Activated T-cell treated with anti-CD3 and anti-CD28 coated beads for 4 hours (primary cell): ENCODE data around the gene SLC19A2.
"Not testable (repeated sequence)": the region's sequence is repeated elsewhere in the genome, so short reads cannot be mapped to it uniquely, and the experiment has no call there.

Experiments used
- DNase-seq: peaks from one replicate; pipeline ENCODE4 v3.0.0-alpha.2; 2020

The SLC19A2 gene

DNA sequence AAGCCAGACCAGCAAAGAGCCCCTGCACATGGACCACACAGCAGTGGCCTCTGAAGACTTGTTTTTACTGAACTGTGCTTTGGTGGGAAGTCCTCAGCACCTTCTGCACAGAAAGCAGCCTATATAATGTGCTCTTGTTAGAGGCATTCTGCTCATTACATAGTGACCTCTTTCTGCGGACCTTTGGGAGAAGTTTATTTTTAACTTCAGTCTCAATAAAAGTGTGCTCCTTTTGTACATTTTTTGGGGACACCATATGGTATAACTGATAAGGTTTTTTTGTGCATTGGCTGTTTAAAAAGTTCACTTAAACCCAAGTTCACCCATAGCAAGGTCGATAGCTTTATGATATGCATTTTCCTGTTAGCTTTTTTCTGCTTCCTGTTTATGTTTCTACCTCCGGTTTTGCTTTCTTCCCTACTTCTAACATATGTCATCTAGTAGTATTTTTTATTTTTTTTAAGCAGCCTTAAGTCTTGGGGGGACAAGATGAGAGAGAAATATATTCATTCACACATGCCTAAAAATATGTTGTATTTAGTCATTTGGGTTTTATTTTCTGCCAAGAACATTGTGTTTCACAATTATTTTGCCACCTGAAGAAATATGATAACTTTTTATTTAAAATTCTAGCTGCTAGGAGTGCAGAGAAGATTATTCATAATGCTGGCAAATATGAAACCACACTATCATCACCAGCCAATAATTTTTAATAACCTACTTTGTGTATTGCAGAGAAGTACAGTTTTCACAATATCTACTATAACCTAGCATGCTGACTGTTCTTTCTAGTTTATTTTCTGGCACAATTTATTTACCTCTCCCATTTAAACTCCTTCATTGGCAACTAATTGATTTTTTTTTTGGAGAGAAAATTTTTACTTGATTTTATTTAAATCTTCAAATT lies 22.9 kb upstream of the SLC19A2 start:
- DNase-seq = no peak

DNA sequence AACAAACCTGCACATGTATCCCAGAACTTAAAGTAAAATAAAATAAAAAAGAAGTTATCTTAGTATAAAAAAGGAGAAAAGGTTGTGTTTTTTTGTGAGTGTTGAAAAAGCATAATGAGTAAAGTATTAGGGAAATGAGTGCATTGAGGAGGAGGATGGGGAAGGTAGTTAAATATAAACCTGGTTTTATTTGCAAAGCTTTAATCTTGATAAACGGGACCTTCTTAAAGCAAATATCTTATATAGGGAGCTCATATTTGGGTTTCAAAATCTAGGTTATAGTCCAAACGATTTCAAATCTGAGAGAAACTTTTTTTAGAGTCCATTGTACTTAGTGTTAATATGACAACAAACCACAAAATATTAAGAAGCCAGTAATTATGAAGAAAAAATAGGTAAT lies 21.7 kb upstream of the SLC19A2 start:
- DNase-seq = no peak

- DNase-seq = not testable (repeated sequence)
These were observed 17.9 kb upstream of the SLC19A2 start for GRCh38 chr1:169503601-169504000.

DNA sequence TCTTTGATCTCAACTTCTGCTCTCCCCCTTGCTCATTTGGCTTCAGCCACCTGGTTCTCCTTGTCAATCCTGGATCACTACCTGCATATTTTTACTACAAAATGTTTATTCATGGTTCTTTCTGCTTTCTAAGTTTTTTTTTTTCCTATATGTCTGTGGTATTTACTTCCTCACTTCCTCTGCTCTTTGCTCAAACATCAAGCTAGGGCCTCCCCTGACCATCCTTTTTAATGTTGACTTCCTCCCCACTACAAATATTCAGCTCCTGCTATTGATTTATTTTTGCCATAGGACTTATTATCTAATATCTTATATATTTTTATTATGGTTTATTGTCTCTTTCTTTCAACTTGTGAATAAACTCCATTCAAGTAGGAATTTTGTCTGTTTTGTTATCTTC lies 14.1 kb upstream of the SLC19A2 start:
- DNase-seq = no peak

- no peak for DNase-seq
These were observed 11.6 kb upstream of the SLC19A2 start for GRCh38 chr1:169497317-169497716.

GRCh38 chr1:169495916-169496315 lies 10.2 kb upstream of the SLC19A2 start:
- no peak for DNase-seq

DNA sequence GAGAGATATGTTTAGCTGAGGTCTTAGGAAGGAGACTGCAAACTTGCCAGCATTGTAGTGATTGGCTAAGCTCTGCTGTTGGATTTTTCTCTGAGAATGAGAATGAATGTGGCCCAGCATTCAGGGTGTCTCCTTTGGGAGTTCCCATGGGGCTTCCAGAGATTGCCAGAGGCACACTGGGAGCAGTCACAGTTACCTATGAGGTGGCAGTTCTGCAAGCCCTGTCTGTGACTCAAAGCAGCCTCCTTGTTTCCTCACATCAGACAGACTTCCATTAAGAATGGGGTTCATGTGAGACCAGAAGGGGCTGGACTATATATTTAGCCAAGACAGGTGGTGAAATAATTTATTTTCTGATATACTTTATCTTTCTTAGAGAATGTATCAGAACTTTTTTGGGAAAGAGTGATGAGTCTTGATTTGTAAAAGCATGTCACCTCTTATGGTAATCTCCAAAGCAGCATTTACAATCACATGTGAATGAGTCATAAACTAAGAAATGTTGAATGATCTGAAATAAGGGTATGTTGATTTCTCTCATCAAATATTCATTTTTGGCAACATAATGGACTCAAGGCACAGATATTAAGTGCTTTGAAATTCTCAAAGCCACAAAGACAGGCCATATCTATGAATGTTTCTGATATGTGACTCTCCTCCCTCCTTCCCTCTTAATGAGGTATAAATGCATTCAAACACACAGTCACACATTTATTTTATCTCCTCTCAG lies 9.5 kb upstream of the SLC19A2 start:
- DNase-seq = no peak

DNA sequence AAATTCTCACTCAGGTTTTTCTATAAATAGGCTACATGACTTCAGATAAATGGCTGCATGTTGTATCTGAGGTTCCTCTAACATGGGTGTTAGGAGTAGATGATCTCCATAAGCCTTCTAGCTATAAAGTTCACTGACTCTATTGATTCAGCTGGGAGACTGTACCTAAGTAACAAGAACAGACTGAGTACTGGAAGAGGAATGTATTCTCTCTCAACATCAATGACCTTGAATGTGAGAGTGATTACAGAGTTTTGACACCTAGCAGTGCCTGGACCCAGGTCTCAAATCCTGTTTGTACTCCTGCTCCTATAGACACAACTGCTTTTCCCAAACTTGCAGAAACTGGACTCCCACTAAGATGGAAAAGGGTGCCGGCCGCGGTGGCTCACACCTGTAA lies 8.6 kb upstream of the SLC19A2 start:
- DNase-seq = no peak

GRCh38 chr1:169493251-169493650 lies 7.5 kb upstream of the SLC19A2 start:
- DNase-seq = no peak

DNA sequence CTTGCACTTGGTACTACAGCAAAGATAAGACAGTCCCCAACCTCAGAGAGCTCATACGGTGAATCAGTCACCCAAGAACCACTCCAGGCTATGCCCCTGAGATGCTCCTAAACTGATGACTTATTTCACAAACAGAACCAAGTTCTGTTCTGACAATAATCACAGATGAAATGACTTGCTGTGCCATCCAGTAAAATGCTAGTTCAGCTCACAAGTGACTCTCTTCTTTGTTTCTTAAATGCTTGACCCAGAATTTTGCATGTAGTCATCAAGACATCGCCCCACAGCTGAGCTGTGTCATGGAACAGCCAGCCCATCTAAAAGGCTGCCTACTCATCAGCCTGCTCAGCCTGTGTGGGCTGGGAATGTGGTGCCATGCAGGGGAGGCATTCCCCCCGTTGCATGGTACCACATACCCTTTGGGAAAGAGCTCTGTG lies 6.1 kb upstream of the SLC19A2 start:
- no peak for DNase-seq

- DNase-seq = no peak
These were observed 2.4 kb upstream of the SLC19A2 start for GRCh38 chr1:169488157-169488556.

DNA sequence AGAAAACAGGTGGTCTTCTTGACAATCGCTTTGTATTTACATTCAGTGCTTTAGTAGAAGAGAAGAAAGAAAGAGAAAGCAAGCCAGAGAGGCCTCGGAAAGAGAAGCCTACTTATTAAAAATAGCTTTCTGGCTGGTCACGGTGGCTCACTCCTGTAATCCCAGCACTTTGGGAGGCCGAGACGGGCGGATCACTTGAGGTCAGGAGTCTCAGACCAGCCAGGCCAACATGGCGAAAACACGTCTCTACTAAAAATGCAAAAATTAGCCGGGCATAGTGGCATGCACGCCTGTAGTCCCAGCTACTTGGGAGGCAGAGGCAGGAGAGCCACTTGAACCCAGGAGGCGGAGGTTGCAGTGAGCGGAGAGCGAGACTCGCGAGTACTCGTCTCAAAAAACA lies 1.8 kb upstream of the SLC19A2 start:
- no peak for DNase-seq

- no peak for DNase-seq
These were observed 1.4 kb upstream of the SLC19A2 start for GRCh38 chr1:169487133-169487532.

DNA sequence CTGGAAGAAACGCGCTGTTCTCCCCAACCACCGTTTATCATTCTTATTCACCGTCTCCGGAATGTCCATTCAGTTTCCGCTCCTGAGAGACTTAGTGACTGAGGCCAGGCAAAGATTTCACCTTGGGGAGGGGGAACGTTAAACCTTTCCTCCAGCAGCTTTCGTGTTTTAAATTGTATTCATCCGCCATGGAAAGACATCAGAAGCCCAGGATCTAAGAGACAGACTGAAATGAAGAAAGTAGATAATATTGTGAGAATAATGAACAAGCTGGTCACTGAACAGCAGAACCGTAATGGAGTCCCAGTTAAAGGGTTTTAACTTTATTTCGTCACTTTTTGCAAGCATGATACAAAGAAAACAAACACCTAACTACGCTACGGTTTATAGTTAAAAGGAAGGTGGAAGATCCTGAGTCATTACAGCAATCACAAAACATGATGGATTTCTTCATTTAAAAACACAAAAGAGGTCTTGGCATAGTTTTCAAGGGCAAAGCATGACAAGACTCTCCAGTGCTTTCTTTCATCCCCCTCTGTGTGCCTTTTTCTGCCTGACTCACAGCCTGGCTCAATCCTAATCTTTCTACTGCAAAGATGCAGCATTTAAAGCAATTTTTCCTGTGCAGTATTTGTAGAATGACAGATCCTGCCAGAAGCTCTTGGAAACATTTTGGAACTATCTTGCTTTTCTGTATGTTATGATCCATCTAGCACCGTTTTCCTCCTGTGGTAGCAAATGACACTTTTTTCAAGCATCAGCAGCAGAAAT lies 722 bp upstream of the SLC19A2 start:
- DNase-seq = no peak

GRCh38 chr1:169484683-169485430 lies 887 bp downstream of the SLC19A2 start:
- peak; percentile 14 for DNase-seq

DNA sequence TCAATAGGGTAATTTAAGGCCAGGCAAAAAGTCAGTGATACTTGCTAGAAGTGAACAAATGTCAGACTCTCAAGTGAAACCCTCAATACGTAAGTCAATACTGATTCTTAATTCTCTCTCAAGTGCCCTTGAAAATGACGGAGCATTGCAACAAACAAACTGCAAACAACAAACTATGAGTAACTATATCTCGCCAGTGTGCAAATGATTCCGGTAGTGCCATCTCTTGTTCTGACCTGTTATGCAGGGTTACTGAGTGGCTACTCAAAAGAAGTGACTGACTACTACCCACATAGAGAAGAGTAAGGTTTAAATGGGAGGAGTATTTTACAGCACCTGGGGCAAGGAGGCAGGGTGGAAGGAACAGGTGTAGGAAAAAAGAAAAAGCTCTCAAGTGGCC lies 1.6 kb downstream of the SLC19A2 start:
- no peak for DNase-seq

DNA sequence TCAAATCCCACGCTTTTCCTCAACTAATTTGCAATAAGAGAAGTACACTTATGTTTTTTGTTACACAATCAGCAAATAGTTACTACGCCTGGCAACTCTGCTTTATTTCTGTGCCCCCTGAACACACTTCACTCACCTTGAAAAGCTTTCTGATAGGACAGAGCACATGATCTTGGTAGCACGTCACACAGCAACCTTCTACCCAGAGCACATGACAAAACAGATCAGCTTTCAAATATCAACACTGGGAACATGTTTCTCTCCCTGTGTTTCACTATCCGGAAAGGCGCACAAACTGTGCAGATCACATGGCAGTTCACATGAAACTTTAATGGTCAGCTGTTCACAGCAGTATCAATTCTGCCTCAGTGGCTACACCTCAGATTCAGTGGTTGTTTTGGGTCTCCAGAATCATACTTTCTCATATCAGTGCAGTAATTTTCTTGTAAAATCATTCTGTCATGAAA lies 2.2 kb downstream of the SLC19A2 start:
- DNase-seq = no peak

- no peak for DNase-seq
These were observed 6.2 kb downstream of the SLC19A2 start for GRCh38 chr1:169479363-169480066.

DNA sequence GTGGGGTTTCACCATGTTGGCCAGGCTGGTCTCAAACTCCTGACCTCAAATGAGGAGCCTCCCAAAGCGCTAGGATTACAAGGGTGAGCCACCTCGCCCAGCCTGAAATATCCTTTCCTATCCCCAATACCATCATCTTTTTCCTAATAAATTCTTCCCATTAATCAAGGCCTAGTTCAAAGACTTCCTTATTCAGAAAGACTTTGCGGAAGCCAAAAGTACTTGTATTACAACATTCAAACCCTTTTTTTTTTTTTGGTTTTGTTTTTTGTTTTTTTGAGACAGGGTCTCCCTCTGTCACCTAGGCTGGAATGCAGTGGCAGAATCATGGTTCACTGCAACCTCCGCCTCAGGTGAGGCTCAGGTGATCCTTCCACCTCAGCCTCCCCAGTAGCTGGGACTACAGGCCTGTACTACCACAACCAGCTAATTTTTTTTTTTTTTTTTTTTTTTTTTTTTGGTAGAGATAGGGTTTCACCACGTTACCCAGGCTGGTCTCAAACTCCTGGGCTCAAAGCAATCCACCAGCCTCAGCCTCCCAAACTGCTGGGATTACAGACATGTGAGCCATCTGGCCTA lies 7.6 kb downstream of the SLC19A2 start:
- DNase-seq = no peak

GRCh38 chr1:169475806-169476387 lies 9.8 kb downstream of the SLC19A2 start:
- no peak for DNase-seq
